Measurements from ENCODE around the gene PTPN5.

- TF ChIP-seq POLR2A (IDR thresholded peaks at IDR 0.05) (no peak), CTCF (IDR thresholded peaks at IDR 0.05) (no peak)
Observed at GRCh38 chr11:18756889-18757288, 34.7 kb downstream of the PTPN5 start.
